Fibroblast of mammary gland (primary cell): ENCODE results near the gene SAMD8.
"Not testable (repeated sequence)": the region's sequence is repeated elsewhere in the genome, so short reads cannot be mapped to it uniquely, and the experiment has no call there.

Experiments used
- DNase-seq: peaks from one replicate; pipeline ENCODE4 v3.0.0-alpha.2; 2010; ENCODE audit warnings: low read depth
- H3K4me3 ChIP-seq: 2 replicates; pipeline ENCODE4 v1.5.1; 2011; ENCODE audit warnings: low read depth, mild to moderate bottlenecking, low read length, moderate library complexity; ENCODE audit not compliant: control insufficient read depth
- TF ChIP-seq, protein P1 (sequence below): conservative IDR thresholded peaks from 2 replicates; pipeline ENCODE4 v1.5.1; 2011; ENCODE audit warnings: low read depth, low read length, inconsistent platforms; ENCODE audit not compliant: control insufficient read depth, insufficient read depth

Gene SAMD8

DNA sequence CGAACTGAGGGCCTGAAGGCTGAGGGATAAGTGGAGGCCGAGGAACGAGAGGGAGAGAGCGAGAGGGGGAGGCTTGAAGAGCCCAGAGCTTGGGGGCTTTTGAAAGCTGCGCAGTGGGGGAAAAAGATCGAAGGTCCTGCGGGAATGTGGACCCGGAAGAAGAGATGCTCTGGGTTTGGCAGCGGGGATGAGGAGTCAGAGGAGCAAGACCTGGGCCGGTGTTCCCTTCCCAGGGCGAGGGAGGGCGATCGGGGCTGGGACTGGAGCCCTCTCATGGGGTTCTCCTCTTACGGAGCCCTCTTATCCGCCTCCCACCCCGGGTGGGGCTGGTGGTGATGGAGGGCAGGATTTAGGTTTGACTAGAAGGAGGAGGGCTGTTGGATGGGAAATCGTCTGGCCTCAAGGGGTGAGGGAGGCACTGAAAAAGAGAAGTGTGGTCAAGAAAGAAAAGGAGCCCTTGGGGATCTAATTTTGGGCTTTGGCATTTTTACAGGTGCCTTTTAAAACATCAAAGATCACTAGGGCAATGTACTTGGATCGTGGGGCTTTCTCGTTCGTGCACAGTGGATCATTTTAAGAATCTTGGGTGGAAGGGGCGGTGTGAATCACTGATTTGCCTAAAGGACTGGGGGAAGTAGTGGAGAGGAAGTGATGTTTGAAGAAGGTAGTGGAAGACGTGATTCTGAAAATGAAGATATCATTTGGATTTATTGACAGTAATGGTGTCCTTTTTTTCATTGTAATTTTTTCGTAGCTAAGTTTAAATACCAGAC lies 637 bp downstream of the SAMD8 start:
- H3K4me3 ChIP-seq, result peak overlapping the region; percentile 92
- DNase-seq, result peak; percentile 51
- TF ChIP-seq, protein P1, sequence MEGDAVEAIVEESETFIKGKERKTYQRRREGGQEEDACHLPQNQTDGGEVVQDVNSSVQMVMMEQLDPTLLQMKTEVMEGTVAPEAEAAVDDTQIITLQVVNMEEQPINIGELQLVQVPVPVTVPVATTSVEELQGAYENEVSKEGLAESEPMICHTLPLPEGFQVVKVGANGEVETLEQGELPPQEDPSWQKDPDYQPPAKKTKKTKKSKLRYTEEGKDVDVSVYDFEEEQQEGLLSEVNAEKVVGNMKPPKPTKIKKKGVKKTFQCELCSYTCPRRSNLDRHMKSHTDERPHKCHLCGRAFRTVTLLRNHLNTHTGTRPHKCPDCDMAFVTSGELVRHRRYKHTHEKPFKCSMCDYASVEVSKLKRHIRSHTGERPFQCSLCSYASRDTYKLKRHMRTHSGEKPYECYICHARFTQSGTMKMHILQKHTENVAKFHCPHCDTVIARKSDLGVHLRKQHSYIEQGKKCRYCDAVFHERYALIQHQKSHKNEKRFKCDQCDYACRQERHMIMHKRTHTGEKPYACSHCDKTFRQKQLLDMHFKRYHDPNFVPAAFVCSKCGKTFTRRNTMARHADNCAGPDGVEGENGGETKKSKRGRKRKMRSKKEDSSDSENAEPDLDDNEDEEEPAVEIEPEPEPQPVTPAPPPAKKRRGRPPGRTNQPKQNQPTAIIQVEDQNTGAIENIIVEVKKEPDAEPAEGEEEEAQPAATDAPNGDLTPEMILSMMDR, result no peak

- peak; percentile 67 for DNase-seq
- TF ChIP-seq, protein P1, result no peak
- no peak overlapping the region for H3K4me3 ChIP-seq
Observed at GRCh38 chr10:75115137-75115536, 3.7 kb downstream of the SAMD8 start.

GRCh38 chr10:75116941-75117775 lies 5.7 kb downstream of the SAMD8 start:
- DNase-seq, result peak; percentile 43
- H3K4me3 ChIP-seq, result not testable (repeated sequence)

- TF ChIP-seq, protein P1, result no peak
- no peak overlapping the region for H3K4me3 ChIP-seq
- peak; percentile 30 for DNase-seq
Observed at GRCh38 chr10:75117995-75118394, 6.5 kb downstream of the SAMD8 start.

- not testable (repeated sequence) for H3K4me3 ChIP-seq, DNase-seq
Observed at GRCh38 chr10:75119444-75120066, 8.1 kb downstream of the SAMD8 start.

- TF ChIP-seq, protein P1, result no peak
- no peak overlapping the region for H3K4me3 ChIP-seq
- DNase-seq, result no peak
Observed at GRCh38 chr10:75121322-75121721, 9.9 kb downstream of the SAMD8 start.

DNA sequence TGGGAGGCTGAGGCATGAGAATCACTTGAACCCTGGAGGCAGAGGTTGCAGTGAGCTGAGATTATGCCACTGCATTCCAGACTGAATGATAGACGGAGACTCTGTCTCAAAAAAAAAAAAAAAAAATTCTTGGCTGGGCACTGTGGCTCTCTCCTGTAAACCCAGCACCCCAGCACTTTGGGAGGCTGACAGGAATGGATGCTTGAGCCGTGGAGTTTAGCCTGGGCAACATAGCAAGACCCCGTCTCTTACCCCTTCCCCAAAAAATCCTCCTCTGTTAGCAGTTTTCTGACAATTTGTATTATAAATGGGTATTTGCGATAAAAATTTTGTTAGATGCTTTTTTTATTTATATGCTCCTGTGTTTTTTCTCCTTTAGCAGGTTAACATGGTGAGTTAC lies 11.0 kb downstream of the SAMD8 start:
- H3K4me3 ChIP-seq, result no peak overlapping the region
- DNase-seq, result no peak
- TF ChIP-seq, protein P1, result no peak
